GM19395 (cell line): ENCODE results near the gene TSC22D2.
"Not testable (repeated sequence)": the region's sequence is repeated elsewhere in the genome, so short reads cannot be mapped to it uniquely, and the experiment has no call there.

ENCODE experiments used
- ATAC-seq: cut with Tn5 transposase; IDR thresholded peaks from one replicate; pipeline ENCODE4 v1.9.1; 2021; ENCODE audit warnings: mild to moderate bottlenecking, moderate library complexity; ENCODE audit not compliant: unreplicated experiment

Gene TSC22D2

DNA sequence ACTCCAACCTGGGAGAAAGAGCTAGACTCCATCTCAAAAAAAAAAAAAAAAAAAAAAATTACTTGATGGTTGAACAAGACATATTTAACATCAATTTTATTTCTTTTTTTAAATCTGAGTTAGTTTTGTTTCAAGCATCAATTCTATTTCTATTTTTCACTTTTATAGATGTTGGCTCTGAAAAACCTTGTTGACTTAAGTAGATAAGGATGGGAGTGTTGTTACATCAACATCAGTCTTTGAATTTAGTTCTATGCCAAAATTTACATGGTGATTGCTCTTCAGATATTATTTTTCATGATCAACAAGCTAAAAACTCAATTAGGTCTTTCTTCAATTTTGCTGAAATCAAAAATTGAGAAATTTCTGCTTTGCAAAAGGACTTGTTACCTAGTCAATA is 71.3 kb downstream of the TSC22D2 start:
- no peak for ATAC-seq

GRCh38 chr3:150480877-150481276 is 72.8 kb downstream of the TSC22D2 start:
- ATAC-seq: no peak

DNA sequence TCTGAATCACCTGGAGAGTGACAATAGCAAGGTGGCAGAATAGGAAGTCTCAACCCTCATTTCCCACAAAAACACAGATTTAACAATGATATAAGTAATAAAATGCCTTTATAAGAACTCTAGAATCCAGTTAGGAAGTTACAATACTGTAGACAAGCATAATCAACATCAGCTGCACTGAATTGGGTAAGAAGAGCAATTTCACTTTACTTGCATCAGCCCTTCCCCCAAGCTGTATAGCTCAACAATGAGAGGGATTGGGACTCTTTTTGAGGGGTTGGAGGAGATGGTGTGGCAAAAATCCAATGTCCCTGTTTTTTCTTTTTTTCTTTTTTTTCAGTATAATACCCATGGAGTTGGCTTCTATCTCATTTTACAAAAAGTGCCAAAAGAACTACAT is 75.1 kb downstream of the TSC22D2 start:
- ATAC-seq: no peak

DNA sequence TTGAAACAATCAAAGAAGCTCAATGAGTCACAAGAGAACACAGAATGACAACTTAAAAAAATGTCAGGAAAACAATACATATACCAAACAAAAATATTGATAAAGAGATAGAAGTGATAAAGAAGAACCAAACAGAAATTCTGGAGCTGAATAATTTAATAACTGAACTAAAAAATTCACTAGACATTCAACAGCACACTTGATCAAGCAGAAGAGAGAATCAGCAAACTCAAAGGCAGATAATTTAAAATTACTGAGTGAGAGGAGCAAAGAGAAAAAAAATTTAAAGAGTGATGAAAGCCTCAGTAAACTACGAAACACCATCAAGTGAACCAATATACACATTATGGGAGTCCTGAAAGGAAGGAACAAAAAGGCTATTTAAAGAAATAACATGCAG is 76.3 kb downstream of the TSC22D2 start:
- ATAC-seq: no peak

DNA sequence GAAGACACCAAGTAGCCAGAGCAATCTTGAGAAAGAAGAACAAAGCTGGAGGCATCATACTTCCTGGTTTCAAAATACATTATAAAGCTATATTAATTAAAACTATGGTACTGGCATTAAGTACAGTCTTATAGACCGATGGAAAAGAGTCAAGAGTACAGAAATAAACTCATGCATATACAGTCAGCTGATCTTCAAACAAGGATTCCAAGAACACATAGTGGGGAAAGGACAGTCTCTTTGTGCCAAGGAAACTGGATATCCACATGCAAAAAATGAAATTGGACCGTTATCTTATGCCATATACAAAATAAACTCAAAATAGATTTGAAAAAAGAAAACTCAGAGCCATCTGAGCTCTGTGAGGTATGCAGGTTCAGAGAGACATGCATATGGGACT is 80.8 kb downstream of the TSC22D2 start:
- no peak for ATAC-seq

DNA sequence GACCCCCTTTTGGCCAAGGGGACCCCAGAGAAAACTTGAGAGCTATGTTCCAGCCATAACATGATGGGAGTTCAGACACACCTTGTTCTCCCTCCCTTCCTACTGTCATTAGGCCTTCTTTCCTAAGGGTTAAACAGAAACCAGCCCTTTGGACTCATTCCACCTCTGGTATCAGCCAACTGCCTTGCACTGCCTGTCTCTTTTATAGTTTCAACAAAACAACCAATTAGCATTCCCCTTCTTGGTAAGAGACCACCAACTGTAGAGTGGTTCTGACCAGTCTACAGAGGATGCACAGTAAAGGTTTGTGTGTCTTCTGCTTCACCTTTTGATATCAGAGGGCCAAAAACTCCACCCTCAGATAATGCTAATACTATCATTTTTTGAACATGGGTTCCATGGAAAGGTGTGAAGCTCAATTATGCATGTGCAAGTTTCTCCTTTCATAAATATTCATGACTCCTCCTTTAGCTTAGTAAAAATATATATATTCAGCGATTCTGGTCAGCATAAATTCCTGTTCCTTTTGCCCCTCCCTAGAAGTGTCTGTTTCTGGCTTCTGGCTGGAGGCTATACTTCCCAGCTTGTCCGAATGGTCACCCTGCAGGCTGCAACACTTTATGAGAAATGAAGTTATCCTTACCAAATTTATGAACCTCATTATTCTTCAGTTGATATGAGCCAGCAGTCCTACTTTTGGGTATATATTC is 82.3 kb downstream of the TSC22D2 start:
- ATAC-seq: no peak

DNA sequence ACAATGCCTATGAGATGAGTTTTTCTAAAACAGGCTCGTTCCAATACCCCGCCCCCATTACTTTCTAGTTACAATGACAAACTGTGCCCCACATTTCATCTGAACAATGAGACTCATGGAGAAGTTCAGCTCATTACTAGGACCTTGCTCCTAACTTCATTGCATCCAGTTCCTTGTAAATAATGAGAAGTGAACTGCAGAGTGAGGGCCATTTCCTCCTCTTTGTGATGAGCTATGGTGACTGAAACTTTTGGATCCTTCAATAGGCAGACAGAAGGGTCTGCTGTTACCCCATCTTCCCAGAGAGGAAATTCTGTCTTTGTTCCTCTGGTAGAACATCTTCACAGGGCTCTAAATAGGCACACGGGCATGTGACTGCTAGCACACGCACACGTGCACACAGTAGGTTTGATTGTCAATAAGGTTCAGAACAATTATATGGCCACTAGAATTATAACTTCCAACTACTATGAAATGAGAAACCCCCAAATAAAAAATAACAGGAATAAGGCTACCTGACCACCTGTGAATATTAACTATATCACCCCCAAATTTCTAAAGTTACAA is 86.4 kb downstream of the TSC22D2 start:
- ATAC-seq: no peak

GRCh38 chr3:150495149-150495548 is 87.1 kb downstream of the TSC22D2 start:
- ATAC-seq: no peak

DNA sequence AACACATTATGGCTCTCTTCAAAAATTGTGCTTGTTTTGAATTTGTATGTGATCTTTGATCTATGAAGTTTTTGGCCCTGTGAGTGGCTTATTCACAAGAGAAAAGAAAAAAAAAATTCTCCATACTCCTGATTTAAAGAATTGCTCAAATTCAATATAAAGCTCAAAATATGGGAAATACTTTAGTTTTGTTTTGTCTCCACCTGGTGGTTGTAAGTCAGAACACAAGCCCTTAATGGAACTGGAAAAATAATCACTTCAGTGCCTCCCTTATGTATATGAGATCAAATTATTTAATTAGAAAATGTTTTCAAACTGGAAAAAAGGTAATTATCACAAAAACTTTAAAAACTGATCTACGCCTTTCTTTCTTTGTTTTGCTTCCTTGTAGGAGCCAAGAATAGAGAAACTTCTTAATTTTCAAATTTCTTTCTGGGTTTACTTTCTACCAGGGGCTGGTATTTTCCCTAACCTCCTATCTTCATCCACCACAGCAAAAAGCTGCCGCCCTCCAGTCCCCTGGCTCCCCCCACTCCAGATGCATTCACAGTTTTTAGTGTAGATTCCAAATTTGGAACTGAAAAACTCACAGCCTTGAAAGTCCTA is 87.6 kb downstream of the TSC22D2 start:
- peak; percentile 54 for ATAC-seq

GRCh38 chr3:150497956-150498355 is 89.9 kb downstream of the TSC22D2 start:
- no peak for ATAC-seq

DNA sequence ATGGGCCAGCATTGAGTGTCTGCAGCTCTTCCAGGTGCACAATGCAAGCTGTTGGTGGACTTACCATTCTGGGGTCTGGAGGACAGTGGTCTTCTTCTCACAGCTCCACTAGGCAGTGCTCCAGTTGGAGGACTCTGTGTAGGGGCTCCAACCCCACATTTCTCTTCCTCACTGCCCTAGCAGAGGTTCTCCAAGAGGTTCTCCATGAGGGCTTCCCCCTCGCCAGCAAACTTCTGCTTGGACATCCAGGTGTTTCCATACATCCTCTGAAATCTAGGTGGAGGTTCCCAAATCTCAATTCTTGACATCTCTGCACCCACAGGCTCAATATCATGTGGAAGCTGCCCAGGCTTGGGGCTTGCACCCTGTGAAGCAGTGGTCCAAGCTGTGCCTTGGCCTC is 92.9 kb downstream of the TSC22D2 start:
- not testable (repeated sequence) for ATAC-seq

DNA sequence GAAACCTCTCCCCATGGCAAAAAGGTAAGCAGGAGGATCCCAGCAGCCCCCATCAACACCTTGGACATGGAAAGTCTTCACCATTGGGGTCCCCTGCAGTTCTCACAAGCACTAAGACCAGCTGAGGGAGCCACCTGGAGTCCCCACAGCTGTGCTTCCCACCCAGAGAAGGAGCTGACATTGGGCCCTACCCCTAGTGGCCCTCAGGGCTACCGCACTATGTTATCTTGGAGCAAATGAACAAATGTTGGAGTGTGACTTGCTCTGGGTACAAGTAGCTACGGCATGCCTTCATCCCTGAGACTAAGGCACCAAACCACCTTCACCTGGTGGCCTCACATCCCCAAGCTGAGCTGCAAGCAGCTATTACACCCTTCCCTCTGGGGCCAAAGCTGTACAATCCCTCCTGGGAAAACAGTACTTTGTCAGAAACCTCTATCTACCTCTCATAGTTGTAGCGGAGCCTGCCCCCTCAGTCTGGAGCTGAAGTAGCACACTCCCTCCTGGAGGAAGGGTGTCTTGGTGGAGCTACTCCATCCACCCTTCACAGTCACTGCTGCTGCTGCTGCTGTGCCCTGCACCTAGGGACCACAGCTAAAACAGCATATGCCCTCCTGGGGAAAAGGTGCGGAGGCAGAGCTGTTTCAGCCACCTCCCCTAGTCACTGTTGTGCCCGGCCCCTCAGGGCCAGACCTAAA is 95.5 kb downstream of the TSC22D2 start:
- ATAC-seq: no peak

GRCh38 chr3:150504483-150504882 is 96.4 kb downstream of the TSC22D2 start:
- no peak for ATAC-seq

DNA sequence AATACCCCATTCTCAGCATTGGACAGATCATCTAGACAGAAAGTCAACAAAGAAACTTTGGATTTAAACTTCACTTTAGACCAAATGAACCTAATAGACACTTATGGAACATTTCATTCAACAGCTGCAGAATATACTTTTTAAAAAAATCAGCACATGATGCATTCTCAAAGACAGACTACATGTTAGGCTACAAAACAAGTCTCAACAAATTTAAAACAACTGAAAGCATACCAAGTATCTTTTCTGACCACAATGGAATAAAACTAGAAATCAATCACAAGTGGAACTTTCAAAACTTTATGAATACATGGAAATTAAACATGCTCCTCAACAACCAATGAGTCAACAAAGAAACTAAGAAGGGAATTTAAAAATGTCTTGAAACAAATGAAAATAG is 100.3 kb downstream of the TSC22D2 start:
- no peak for ATAC-seq

DNA sequence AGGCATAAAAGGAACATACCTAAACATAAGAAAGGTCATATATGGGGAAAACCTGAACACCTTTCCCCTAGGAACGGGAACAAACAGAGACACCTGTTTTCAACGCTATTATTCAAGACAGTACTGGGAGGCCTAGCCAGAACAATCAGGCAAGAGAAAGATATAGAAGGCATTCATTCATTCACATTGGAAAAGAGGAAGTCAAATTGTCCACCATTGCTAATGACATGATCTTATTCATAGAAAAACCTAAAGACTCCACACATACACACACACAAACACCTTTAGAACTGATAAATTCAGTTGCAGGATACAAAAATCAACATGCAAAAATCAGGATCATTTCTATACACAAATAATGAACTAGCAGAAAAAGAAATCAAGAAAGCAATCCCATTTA is 101.7 kb downstream of the TSC22D2 start:
- no peak for ATAC-seq

- no peak for ATAC-seq
These were observed 103.2 kb downstream of the TSC22D2 start for GRCh38 chr3:150511122-150511821.

- no peak for ATAC-seq
These were observed 107.1 kb downstream of the TSC22D2 start for GRCh38 chr3:150515210-150515609.
